Esophagus squamous epithelium (tissue), 5 donors: ENCODE measurements around the gene TMEM184B. TPM values are rescaled to one million over a fixed set of nuclear protein-coding genes. Genes with fewer than 3 reads are reported as not detected.
A peak's percentile ranks its signal among the peaks of the same experiment; 100 is the strongest.
"Not testable (repeated sequence)": the region's sequence is repeated elsewhere in the genome, so short reads cannot be mapped to it uniquely, and the experiment has no call there.

Experiments used
- DNase-seq: peaks from one replicate; lab custom pipeline; 2025; lab: John Stamatoyannopoulos, UW
- H3K27ac ChIP-seq, 4 donors: fragments of 200-600 bp; sonication (generic); one replicate each; pipeline ENCODE4 v1.5.1; 2016 to 2019; ENCODE audit warnings: mild to moderate bottlenecking in 1 of 4
- H3K27me3 ChIP-seq, 4 donors: fragments of 200-600 bp; sonication (generic); 1 replicate in 3 of 4; 2 replicates in 1 of 4; pipeline versions ENCODE4 v1.5.1 to v1.6.0; 2017 to 2021; ENCODE audit warnings: antibody characterized with exemption in 1 of 4
- H3K36me3 ChIP-seq, 3 donors: fragments of 200-600 bp; sonication (generic); one replicate each; pipeline ENCODE4 v1.5.1; 2016 to 2019
- H3K4me1 ChIP-seq, 3 donors: fragments of 200-600 bp; sonication (generic); one replicate each; pipeline ENCODE4 v1.5.1; 2017 to 2019
- H3K4me3 ChIP-seq, 4 donors: fragments of 200-600 bp; sonication (generic); 1 replicate in 3 of 4; 2 replicates in 1 of 4; pipeline ENCODE4 v1.5.1; 2016 to 2019; ENCODE audit warnings: mild to moderate bottlenecking in 2 of 4, moderate library complexity in 1 of 4
- H3K9me3 ChIP-seq, 3 donors: fragments of 200-600 bp; sonication (generic); one replicate each; pipeline ENCODE4 v1.5.1; 2016 to 2019
- POLR2A ChIP-seq, 4 donors: fragments of 450-650 bp; IDR thresholded peaks; one replicate each; pipeline ENCODE4 v1.6.1; 2017; ENCODE audit warnings: antibody characterized with exemption in 4 of 4, mild to moderate bottlenecking in 4 of 4, moderate library complexity in 3 of 4
- WGBS, 2 donors: methylation state at CpG; one replicate each; pipeline ENCODE4 v1.1.5; 2018; 5-methylcytosine and 5-hydroxymethylcytosine counted together
- intact Hi-C: fragments of 100-400 bp; cut with DNase I; formaldehyde crosslinking; loops from one replicate; pipeline ENCODE4 v1.15.0; 2022
- total RNA-seq, 4 donors: library from RNA; depleted of rRNA; stranded (reverse); fragments of >200 nt; gene quantifications; one replicate each; pipeline ENCODE4 v1.1.0, GENCODE V29; 2016
- TF ChIP-seq, protein P1 (sequence below), 6 experiments: fragments of 450-650 bp in 4 of 6; fragments of 200-600 bp in 2 of 6; sonication (generic) in 2 of 6; IDR thresholded peaks; one replicate each; pipeline ENCODE4 v1.5.1; 2016 to 2019; ENCODE audit warnings: antibody characterized with exemption in 6 of 6, mild to moderate bottlenecking in 4 of 6, moderate library complexity in 4 of 6
- donor health status: DM: yes; HTN: yes; CAD: no.

TMEM184B gene
- total RNA-seq, 4 donors from 2014 or later = 22.5 to 55.1 (median 28.3) TPM

GRCh38 chr22:38186429-38186828 is 86.4 kb downstream of the TMEM184B start:
- H3K9me3 ChIP-seq = no peaks in the 10 kb centered on the region
- H3K27ac ChIP-seq = peak overlapping the region in 1 of 4 donors; percentile 42
- H3K27me3 ChIP-seq = no peaks in the 10 kb centered on the region
- H3K36me3 ChIP-seq = no peaks in the 10 kb centered on the region
- 42 to 55% methylated on average over 5 of the region's 5 CpGs for WGBS, 2 donors
- TF ChIP-seq, protein P1, sequence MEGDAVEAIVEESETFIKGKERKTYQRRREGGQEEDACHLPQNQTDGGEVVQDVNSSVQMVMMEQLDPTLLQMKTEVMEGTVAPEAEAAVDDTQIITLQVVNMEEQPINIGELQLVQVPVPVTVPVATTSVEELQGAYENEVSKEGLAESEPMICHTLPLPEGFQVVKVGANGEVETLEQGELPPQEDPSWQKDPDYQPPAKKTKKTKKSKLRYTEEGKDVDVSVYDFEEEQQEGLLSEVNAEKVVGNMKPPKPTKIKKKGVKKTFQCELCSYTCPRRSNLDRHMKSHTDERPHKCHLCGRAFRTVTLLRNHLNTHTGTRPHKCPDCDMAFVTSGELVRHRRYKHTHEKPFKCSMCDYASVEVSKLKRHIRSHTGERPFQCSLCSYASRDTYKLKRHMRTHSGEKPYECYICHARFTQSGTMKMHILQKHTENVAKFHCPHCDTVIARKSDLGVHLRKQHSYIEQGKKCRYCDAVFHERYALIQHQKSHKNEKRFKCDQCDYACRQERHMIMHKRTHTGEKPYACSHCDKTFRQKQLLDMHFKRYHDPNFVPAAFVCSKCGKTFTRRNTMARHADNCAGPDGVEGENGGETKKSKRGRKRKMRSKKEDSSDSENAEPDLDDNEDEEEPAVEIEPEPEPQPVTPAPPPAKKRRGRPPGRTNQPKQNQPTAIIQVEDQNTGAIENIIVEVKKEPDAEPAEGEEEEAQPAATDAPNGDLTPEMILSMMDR (IDR thresholded peaks at IDR 0.05) = no peak
- no peak for TF ChIP-seq POLR2A (IDR thresholded peaks at IDR 0.05)
- peaks cover 0 to 26% (median under 1%) of the 10 kb centered on the region in 3 donors for H3K4me1 ChIP-seq
- intact Hi-C loops = no loop called here
- DNase-seq = no peak
- no peak overlapping the region for H3K4me3 ChIP-seq

- Histone ChIP-seq H3K4me1 (peaks cover 10 to 42% (median 12%) of the 10 kb centered on the region in 3 donors), H3K9me3 (no peaks in the 10 kb centered on the region), H3K4me3 (no peak overlapping the region), H3K36me3 (no peaks in the 10 kb centered on the region), H3K27me3 (no peaks in the 10 kb centered on the region), H3K27ac (no peak overlapping the region)
- 73 to 84% methylated on average over 7 of the region's 7 CpGs for WGBS, 2 donors
- intact Hi-C loops = no loop called here
- TF ChIP-seq, protein P1 (IDR thresholded peaks at IDR 0.05) = no peak
- TF ChIP-seq POLR2A (IDR thresholded peaks at IDR 0.05) = no peak
- DNase-seq = no peak
Measured at GRCh38 chr22:38184788-38185187, 88.0 kb downstream of the TMEM184B start.

GRCh38 chr22:38181453-38182200 is 91.2 kb downstream of the TMEM184B start, which contains the start of gene PLA2G6:
Gene PLA2G6, minus strand, starts transcription at chr22:38181830. Its CDS starts 12,404 bp downstream, at chr22:38169426.
- H3K4me1 ChIP-seq = peaks cover 16 to 60% (median 33%) of the 10 kb centered on the region in 3 donors
- intact Hi-C loops = no loop called here

GRCh38 chr22:38180841-38181452 is 91.9 kb downstream of the TMEM184B start:
- peaks cover 22 to 62% (median 38%) of the 10 kb centered on the region in 3 donors for H3K4me1 ChIP-seq
- no peak for DNase-seq
- H3K27ac ChIP-seq = peak overlapping the region; percentile 96 to 99 (median 96)
- no peaks in the 10 kb centered on the region for H3K9me3 ChIP-seq
- TF ChIP-seq, protein P1 (IDR thresholded peaks at IDR 0.05) = peak in 3 of 6 experiments; percentile 13 to 26 (median 21)
- no peak for TF ChIP-seq POLR2A (IDR thresholded peaks at IDR 0.05)
- no peaks in the 10 kb centered on the region for H3K27me3 ChIP-seq
- WGBS, 2 donors = 5 to 7% methylated on average over 11 to 14 of the region's 14 CpGs
- intact Hi-C loops = no loop called here
- peak overlapping the region; percentile 43 to 81 (median 66) for H3K4me3 ChIP-seq
- H3K36me3 ChIP-seq = no peaks in the 10 kb centered on the region

More at GRCh38 chr22:38181453-38182200, 91.2 kb downstream of the TMEM184B start, which contains the start of gene PLA2G6:
- peak within 1 kb of the TSS; percentile 96 to 99 (median 96) for H3K27ac ChIP-seq
- peak in 2 of 4 donors; percentile 35 to 64 for TF ChIP-seq POLR2A (IDR thresholded peaks at IDR 0.05)
- TF ChIP-seq, protein P1 (IDR thresholded peaks at IDR 0.05) = no peak
- DNase-seq = peak; percentile 89
- WGBS, 2 donors = 1% methylated on average over 24 to 31 of the region's 48 CpGs
- H3K36me3 ChIP-seq = no peaks in the 10 kb centered on the region
- no peaks in the 10 kb centered on the region for H3K9me3 ChIP-seq
- H3K4me3 ChIP-seq = peak within 1 kb of the TSS; percentile 43 to 81 (median 66)
- no peaks in the 10 kb centered on the region for H3K27me3 ChIP-seq

DNA sequence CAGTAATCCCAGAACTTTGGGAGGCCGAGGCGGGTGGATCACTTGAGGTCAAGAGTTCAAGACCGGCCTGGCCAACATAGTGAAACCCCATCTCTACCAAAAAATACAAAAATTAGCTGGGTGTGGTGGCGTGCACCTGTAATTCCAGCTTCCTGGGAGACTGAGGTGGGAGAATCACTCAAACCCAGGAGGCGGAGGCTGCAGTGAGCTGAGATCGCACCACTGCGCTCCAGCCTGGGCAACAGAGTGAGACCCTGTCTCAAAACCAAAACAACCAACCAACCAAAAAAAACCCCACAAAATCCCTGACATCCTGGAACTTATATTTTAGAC is 94.2 kb downstream of the TMEM184B start:
- WGBS, 2 donors = 92 to 100% methylated on average over 3 to 6 of the region's 7 CpGs
- H3K9me3 ChIP-seq, H3K4me3 ChIP-seq, H3K27me3 ChIP-seq, DNase-seq, H3K36me3 ChIP-seq, intact Hi-C loops: not testable (repeated sequence)
- Histone ChIP-seq H3K4me1 (peaks cover 27 to 76% (median 43%) of the 10 kb centered on the region in 3 donors), H3K27ac (peak overlapping the region; percentile 63 to 99 (median 96))
